Dermis microvascular lymphatic vessel endothelial cell (primary cell): Measurements from ENCODE around the gene ARL15. TPM values are rescaled to one million over a fixed set of nuclear protein-coding genes. Genes with fewer than 3 reads are reported as not detected.
"Not testable (repeated sequence)": the region's sequence is repeated elsewhere in the genome, so short reads cannot be mapped to it uniquely, and the experiment has no call there.

ENCODE experiments used
- DNase-seq, 2 donors: peaks; one replicate each; pipeline versions ENCODE4 v3.0.0 to v3.0.0-alpha.2; 2010; ENCODE audit warnings: low read depth in 2 of 2
- total RNA-seq: library from RNA; depleted of rRNA; stranded (reverse); fragments of >200 nt; gene quantifications from 2 replicates; pipeline ENCODE4 v1.2.1, GENCODE V29; 2014

Gene ARL15
- 39.0 and 62.2 TPM in 2 replicates for total RNA-seq

GRCh38 chr5:54310433-54311175, at the start of gene ARL15:
ARL15 (minus strand) TSS chr5:54310573.
- peak; percentile 91 to 98 for DNase-seq

GRCh38 chr5:54360089-54360488, 49.7 kb upstream of the ARL15 start:
- peak in 1 of 2 donors; percentile 2 for DNase-seq

- DNase-seq: peak; percentile 4 to 32
Observed at GRCh38 chr5:54357408-54358058, 47.2 kb upstream of the ARL15 start.

- DNase-seq: not testable (repeated sequence)
Observed at GRCh38 chr5:54353933-54354564, 43.7 kb upstream of the ARL15 start.

- DNase-seq: not testable (repeated sequence)
Observed at GRCh38 chr5:54352580-54352979, 42.2 kb upstream of the ARL15 start.

- DNase-seq: no peak
Observed at GRCh38 chr5:54347221-54347865, 37.0 kb upstream of the ARL15 start.

GRCh38 chr5:54344653-54345052, 34.3 kb upstream of the ARL15 start:
- no peak for DNase-seq

- DNase-seq: no peak
Observed at GRCh38 chr5:54341971-54342370, 31.6 kb upstream of the ARL15 start.

GRCh38 chr5:54337523-54337922, 27.1 kb upstream of the ARL15 start:
- DNase-seq: no peak

- no peak for DNase-seq
Observed at GRCh38 chr5:54332720-54333119, 22.3 kb upstream of the ARL15 start.

GRCh38 chr5:54329731-54330709, 19.6 kb upstream of the ARL15 start:
- DNase-seq: no peak

GRCh38 chr5:54326662-54327270, 16.4 kb upstream of the ARL15 start:
- no peak for DNase-seq

- DNase-seq: no peak
Observed at GRCh38 chr5:54325610-54326311, 15.4 kb upstream of the ARL15 start.

GRCh38 chr5:54325272-54325609, 14.9 kb upstream of the ARL15 start:
- no peak for DNase-seq

- no peak for DNase-seq
Observed at GRCh38 chr5:54324651-54325271, 14.4 kb upstream of the ARL15 start.

- DNase-seq: no peak
Observed at GRCh38 chr5:54323495-54323894, 13.1 kb upstream of the ARL15 start.

GRCh38 chr5:54320256-54320655, 9.9 kb upstream of the ARL15 start:
- no peak for DNase-seq

- DNase-seq: no peak
Observed at GRCh38 chr5:54317511-54318260, 7.3 kb upstream of the ARL15 start.
